Chondrocyte (in vitro differentiated cells): ENCODE results near the gene TLCD2. TPM values are rescaled to one million over a fixed set of nuclear protein-coding genes. Genes with fewer than 3 reads are reported as not detected.
A peak's percentile ranks its signal among the peaks of the same experiment; 100 is the strongest.

Experiments
- DNase-seq: peaks from one replicate; pipeline ENCODE4 v3.0.0; 2021; ENCODE audit warnings: mixed read lengths, low spot score
- H3K27ac Mint-ChIP-seq: one replicate; pipeline ENCODE4 v1.8.0; 2021; ENCODE audit warnings: mild to moderate bottlenecking, moderate library complexity, mixed read lengths; ENCODE audit not compliant: unreplicated experiment
- H3K27me3 Mint-ChIP-seq: 2 replicates; pipeline ENCODE4 v1.8.0; 2021; ENCODE audit warnings: low read depth, mixed read lengths
- H3K36me3 Mint-ChIP-seq: 2 replicates; pipeline ENCODE4 v1.8.0; 2021; ENCODE audit warnings: low read depth, mixed read lengths
- H3K4me1 Mint-ChIP-seq: 2 replicates; pipeline ENCODE4 v1.8.0; 2021; ENCODE audit warnings: low read depth, mild to moderate bottlenecking, mixed read lengths
- H3K4me3 Mint-ChIP-seq: one replicate; pipeline ENCODE4 v1.8.0; 2021; ENCODE audit warnings: mild to moderate bottlenecking, moderate library complexity, mixed read lengths; ENCODE audit not compliant: unreplicated experiment
- H3K9me3 Mint-ChIP-seq: 2 replicates; pipeline ENCODE4 v1.8.0; 2021; ENCODE audit warnings: low read depth, mixed read lengths
- total RNA-seq: library from RNA; stranded (reverse); gene quantifications from 3 replicates; pipeline ENCODE4 v1.2.1, GENCODE V29; 2021
- TF ChIP-seq, protein P1 (sequence below): fragments of 200-600 bp; sonication (generic); IDR thresholded peaks from 2 replicates; pipeline ENCODE4 v1.5.0; 2021; ENCODE audit warnings: antibody characterized with exemption, mild to moderate bottlenecking, moderate library complexity

Gene TLCD2
- total RNA-seq, 1 donor from 2014 or later, result 9.5 TPM

DNA sequence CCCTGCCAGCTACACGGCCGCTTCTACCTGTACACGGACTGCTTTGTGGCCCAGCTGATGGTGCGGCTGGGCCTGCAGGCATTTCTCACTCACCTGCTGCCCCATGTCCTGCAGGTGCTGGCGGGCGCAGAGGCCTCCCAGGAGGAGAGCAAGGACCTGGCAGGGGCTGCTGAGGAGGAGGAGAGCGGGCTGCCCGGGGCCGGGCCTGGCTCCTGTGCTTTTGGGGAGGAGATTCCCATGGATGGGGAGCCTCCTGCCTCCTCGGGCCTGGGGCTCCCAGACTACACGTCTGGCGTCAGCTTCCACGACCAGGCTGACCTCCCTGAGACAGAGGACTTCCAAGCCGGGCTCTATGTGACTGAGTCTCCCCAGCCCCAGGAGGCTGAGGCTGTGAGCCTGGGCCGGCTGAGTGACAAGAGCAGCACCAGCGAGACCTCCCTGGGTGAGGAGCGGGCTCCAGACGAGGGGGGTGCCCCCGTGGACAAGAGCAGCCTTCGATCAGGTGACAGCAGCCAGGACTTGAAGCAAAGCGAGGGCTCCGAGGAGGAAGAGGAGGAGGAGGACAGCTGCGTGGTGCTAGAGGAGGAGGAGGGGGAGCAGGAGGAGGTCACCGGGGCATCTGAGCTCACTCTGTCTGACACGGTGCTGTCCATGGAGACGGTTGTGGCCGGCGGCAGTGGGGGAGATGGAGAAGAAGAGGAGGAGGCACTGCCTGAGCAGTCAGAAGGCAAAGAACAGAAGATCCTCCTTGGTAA is 17.9 kb upstream of the TLCD2 start:
- TF ChIP-seq, protein P1, sequence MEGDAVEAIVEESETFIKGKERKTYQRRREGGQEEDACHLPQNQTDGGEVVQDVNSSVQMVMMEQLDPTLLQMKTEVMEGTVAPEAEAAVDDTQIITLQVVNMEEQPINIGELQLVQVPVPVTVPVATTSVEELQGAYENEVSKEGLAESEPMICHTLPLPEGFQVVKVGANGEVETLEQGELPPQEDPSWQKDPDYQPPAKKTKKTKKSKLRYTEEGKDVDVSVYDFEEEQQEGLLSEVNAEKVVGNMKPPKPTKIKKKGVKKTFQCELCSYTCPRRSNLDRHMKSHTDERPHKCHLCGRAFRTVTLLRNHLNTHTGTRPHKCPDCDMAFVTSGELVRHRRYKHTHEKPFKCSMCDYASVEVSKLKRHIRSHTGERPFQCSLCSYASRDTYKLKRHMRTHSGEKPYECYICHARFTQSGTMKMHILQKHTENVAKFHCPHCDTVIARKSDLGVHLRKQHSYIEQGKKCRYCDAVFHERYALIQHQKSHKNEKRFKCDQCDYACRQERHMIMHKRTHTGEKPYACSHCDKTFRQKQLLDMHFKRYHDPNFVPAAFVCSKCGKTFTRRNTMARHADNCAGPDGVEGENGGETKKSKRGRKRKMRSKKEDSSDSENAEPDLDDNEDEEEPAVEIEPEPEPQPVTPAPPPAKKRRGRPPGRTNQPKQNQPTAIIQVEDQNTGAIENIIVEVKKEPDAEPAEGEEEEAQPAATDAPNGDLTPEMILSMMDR, result no peak

DNA sequence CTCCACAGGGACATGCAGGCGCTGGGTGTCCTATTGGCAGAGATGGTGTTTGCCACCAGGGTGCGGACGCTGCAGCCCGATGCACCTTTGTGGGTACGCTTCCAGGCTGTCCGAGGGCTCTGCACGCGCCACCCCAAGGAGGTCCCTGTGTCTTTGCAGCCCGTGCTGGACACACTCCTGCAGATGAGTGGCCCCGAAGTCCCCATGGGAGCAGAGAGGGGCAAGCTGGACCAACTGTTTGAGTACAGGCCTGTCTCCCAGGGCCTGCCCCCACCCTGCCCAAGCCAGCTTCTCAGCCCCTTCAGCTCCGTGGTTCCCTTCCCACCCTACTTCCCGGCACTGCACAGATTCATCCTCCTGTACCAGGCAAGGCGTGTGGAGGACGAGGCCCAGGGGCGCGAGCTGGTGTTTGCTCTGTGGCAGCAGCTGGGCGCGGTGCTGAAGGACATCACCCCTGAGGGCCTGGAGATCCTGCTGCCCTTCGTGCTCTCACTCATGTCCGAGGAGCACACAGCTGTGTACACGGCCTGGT is 17.1 kb upstream of the TLCD2 start:
- Mint-ChIP-seq H3K4me3 (no peak overlapping the region), H3K4me1 (peaks cover 29% of the 10 kb centered on the region), H3K27ac (no peak overlapping the region), H3K36me3 (peaks cover 4% of the 10 kb centered on the region), H3K9me3 (no peaks in the 10 kb centered on the region), H3K27me3 (no peaks in the 10 kb centered on the region)
- DNase-seq, result no peak
- TF ChIP-seq, protein P1, result no peak

More for the DNA sequence above, 17.9 kb upstream of the TLCD2 start:
- Mint-ChIP-seq H3K9me3 (no peaks in the 10 kb centered on the region), H3K27me3 (no peaks in the 10 kb centered on the region), H3K36me3 (peaks cover 4% of the 10 kb centered on the region), H3K4me1 (peaks cover 26% of the 10 kb centered on the region), H3K27ac (no peak overlapping the region), H3K4me3 (no peak overlapping the region)
- DNase-seq, result no peak

DNA sequence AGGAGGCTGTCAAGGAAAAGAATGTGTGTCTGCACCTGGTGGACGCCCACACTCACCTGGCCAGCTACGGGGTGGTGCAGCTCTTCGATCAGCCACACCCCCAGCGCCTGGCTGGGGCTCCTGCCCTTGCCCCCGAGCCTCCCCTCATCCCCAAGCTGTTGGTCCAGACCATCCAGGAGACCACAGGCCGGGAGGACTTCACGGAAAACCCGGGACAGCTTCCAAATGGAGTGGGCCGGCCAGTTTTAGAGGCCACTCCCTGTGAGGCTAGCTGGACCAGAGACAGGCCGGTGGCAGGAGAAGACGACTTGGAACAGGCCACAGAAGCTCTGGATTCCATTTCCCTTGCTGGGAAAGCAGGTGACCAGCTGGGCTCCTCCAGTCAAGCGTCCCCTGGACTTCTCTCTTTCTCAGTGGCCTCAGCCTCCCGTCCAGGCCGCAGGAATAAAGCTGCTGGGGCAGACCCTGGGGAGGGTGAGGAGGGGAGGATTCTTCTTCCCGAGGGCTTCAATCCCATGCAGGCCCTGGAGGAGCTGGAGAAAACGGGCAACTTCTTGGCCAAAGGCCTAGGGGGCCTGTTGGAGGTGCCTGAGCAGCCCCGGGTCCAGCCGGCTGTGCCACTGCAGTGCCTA is 16.6 kb upstream of the TLCD2 start:
- Mint-ChIP-seq H3K4me3 (no peak overlapping the region), H3K27me3 (no peaks in the 10 kb centered on the region), H3K36me3 (peaks cover 4% of the 10 kb centered on the region), H3K27ac (no peak overlapping the region), H3K9me3 (no peaks in the 10 kb centered on the region), H3K4me1 (peaks cover 29% of the 10 kb centered on the region)
- no peak for DNase-seq
- TF ChIP-seq, protein P1, result no peak

DNA sequence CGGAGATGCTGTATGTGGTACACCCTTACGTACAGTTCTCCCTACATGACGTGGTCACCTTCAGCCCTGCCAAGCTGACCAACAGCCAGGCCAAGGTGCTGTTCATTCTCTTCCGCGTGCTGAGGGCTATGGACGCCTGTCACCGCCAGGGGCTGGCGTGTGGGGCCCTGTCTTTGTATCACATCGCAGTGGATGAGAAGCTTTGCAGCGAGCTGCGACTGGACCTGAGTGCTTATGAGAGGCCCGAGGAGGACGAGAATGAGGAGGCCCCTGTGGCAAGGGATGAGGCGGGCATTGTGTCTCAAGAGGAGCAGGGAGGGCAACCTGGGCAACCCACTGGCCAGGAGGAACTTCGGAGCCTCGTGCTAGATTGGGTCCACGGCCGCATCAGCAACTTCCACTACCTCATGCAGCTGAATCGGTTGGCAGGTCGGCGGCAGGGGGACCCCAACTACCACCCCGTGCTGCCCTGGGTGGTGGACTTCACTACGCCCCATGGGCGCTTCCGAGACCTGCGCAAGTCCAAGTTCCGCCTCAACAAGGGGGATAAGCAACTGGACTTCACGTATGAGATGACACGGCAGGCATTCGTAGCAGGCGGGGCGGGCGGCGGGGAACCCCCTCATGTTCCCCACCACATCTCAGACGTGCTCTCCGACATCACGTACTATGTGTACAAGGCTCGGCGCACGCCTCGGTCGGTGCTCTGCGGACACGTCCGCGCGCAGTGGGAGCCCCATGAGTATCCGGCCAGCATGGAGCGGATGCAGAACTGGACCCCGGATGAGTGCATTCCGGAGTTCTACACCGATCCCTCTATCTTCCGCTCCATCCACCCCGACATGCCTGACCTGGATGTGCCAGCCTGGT is 15.7 kb upstream of the TLCD2 start:
- Mint-ChIP-seq H3K9me3 (no peaks in the 10 kb centered on the region), H3K36me3 (peaks cover 2% of the 10 kb centered on the region), H3K27me3 (no peaks in the 10 kb centered on the region), H3K27ac (no peak overlapping the region), H3K4me1 (peaks cover 29% of the 10 kb centered on the region), H3K4me3 (peak overlapping the region; percentile 58)
- DNase-seq, result no peak
- TF ChIP-seq, protein P1, result no peak
